GM19240 (cell line): ENCODE measurements around the gene STAT5B.

Experiments used
- DNase-seq: peaks from one replicate; pipeline ENCODE4 v3.0.0; 2011; ENCODE audit warnings: low spot score; ENCODE audit not compliant: insufficient read length

STAT5B gene

DNA sequence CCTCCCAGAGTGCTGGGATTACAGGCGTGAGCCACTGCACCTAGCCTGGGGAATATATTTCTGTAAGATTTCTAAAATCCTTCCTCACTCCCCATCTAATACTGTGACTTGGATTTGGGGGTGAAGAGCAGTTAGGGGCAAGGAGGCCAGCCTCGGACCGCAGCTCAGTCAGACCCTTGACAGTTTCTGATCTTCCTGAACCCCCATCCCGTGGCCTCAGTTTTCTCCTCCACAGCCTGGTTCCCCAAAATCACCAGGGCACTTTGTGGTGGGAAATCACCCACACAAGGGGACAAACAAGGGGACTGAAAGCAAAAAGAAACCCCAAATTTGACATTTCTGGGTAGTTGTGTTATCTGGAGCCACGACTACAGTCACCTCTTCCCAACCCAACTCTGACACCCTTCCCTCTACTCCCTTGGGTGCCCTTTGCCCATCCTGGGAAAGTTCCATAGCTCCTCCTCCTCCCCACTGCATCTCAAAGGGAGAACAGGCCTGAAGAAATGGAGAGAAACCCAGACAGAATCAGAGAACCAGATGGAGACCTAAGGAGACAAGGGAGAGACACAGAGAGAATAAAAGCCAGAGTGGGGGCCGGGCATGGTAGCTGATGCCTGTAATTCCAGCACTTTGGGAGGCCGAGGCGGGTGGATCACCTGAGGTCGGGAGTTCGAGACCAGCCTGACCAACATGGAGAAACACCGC lies 9.3 kb upstream of the STAT5B start:
- DNase-seq: no peak

- DNase-seq: no peak
These were observed 8.4 kb upstream of the STAT5B start for GRCh38 chr17:42284566-42284965.

- no peak for DNase-seq
These were observed 7.8 kb upstream of the STAT5B start for GRCh38 chr17:42284024-42284369.

GRCh38 chr17:42283241-42284023 lies 7.2 kb upstream of the STAT5B start:
- DNase-seq: no peak

- no peak for DNase-seq
These were observed 6.4 kb upstream of the STAT5B start for GRCh38 chr17:42282478-42283080.

- no peak for DNase-seq
These were observed 5.4 kb upstream of the STAT5B start for GRCh38 chr17:42281571-42282096.

- no peak for DNase-seq
These were observed 3.8 kb upstream of the STAT5B start for GRCh38 chr17:42279776-42280630.

DNA sequence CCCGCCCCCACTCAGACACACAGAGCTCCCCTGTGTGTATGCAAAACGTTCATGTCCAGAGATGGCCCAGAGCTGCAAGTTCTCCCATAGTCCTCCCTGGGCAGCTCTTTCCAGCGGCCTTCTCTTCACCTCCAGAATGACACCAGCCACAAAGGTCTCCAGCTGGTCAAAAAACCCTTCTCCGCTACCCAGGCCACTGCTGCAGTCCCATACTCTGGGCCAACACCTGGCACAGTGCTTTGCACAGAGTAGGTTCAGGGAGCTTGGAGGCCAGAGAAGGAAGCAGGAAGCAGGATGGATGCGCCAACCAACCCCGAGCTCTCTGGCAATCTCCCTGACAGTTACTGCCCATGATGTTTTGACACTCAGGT lies 1.1 kb upstream of the STAT5B start:
- DNase-seq: no peak

- DNase-seq: no peak
These were observed 584 bp upstream of the STAT5B start for GRCh38 chr17:42276609-42277341.

DNA sequence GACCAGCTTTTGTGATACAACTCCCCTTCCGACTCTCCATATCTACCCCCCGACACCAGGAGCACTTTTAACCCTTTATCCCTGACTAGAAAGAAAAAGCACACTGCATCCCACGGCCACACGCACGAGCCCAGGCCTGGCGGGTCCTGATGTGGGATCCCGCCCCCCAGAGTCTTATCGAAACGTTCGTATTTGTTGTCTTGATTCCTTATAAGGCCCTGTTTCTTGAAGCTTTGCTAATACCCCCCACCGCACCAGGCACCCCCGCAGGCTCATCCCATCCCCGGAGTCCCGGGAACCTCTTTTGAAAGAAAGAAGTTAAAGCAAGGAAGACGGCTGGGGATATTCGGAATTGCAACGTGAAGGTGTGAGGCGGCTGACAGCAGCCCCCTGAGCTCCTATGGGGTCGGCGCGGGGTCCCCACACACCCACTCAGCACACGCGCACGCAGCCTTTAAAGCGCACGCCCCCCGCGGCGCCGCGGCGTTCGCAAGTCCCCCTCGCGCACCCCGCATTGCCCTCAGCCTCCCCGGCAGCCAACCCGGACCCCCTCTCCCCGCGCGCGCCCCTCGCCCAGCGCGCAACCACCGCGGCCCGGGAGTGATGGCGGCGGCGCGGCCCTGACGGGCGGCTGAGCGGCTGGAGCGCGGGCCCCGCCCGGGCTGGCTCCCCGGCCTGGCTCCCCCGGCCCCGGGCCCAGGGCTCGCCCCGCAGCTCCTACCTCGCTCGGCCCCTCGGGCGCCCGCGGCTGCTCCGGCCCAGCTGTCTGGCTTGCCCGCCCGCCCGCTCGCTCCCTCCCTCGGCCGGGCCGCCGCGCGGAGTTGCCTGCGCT lies 448 bp downstream of the STAT5B start:
- no peak for DNase-seq

- no peak for DNase-seq
These were observed 1.2 kb downstream of the STAT5B start for GRCh38 chr17:42274812-42275526.

GRCh38 chr17:42274253-42274542 lies 2.0 kb downstream of the STAT5B start:
- no peak for DNase-seq

DNA sequence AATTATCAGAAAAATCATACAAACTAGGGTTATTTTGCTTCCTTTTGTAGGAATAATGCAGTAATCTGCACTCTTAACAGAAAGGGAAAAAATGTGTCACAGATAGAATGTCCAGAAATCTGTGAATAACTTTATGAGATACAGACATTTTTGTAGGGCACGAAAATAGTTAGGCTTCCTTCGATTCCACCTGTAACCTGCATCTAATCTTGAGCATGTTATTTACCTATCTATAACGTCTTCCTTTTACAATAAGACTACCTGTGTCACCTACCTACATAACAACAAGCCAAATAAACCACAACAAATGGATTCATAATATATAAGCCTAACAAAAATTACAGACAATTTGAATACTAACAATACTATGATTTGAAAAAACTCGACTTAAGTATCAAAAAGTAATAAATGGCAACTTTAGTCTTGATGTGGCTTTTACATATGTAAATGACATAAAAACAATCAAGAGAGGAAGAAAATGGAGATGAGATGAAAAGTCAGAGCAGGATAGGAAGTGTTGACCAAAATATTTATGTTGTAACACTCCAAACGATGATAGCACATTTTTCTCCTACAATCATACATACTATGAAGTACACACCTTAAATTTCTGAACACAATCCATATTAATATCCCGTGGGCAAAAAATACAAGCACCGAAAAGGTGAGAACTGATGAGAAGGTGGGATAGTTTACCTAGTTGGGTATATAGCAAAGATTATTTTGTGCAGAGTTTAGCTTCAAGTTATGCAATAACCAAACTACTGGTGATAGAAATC lies 2.5 kb downstream of the STAT5B start:
- no peak for DNase-seq

DNA sequence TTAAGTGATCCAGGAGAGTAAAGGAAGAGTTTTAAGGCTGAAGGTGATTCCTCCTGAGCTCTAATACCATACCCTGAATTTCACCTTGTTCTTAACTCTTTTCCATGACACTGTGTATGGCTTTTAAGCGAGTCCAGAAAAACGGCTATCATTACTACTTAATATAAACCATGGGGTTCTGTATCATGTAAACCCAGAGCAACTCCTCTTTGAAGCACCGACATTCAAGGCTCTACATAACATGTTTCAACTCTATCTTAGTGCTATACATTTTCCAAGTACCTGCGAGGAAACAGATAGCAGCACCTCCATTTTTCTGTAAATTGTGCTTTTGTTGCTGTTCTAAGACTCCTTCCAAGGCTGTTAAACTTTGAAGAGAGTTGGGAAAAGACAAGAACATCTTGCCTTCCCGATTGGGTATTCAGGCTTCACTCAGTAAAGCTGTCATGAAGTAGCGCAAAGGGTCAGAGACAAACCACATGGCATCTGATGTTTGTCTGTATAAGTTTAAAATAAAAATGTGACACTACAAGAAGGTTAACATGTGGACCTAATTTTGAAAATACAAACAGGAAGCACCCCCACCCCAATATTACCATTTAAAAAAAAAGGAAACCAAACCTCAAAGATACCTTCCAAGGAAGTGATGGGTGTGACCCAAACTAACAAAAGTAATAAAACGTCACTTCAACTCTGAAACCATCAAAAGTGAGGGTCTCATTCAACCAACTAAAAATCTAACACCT lies 3.9 kb downstream of the STAT5B start:
- no peak for DNase-seq

- DNase-seq: no peak
These were observed 4.5 kb downstream of the STAT5B start for GRCh38 chr17:42271779-42272035.

GRCh38 chr17:42271006-42271778 lies 5.0 kb downstream of the STAT5B start:
- no peak for DNase-seq

GRCh38 chr17:42270596-42270995 lies 5.6 kb downstream of the STAT5B start:
- DNase-seq: no peak

- no peak for DNase-seq
These were observed 6.0 kb downstream of the STAT5B start for GRCh38 chr17:42270170-42270535.
